NB4 (cell line): Measurements from ENCODE around the gene SMIM22.

Experiments used
- CTCF ChIP-seq: IDR thresholded peaks from one replicate; pipeline ENCODE4 v1.5.1; 2012; ENCODE audit warnings: low read depth, low read length
- POLR2A ChIP-seq: IDR thresholded peaks from 2 replicates; pipeline ENCODE4 v1.6.1; 2011; ENCODE audit warnings: mild to moderate bottlenecking; ENCODE audit not compliant: insufficient read length; ENCODE audit errors: extremely low read depth

GRCh38 chr16:4755687-4756086, 39.5 kb upstream of the SMIM22 start:
- no peak for TF ChIP-seq POLR2A
- no peak for TF ChIP-seq CTCF
